IMR-90 (cell line): Measurements from ENCODE around the gene NOTCH2.

ENCODE experiments used
- BHLHE40 ChIP-seq: fragments of 150-350 bp; IDR thresholded peaks from 2 replicates; pipeline ENCODE4 v1.6.1; 2016; ENCODE audit warnings: mild to moderate bottlenecking, low read depth, low read length
- CEBPB ChIP-seq: IDR thresholded peaks from 2 replicates; pipeline ENCODE4 v1.6.1; 2012; ENCODE audit warnings: low read depth, low read length, improper control_type of control experiment
- CHD1 ChIP-seq: IDR thresholded peaks from 2 replicates; pipeline ENCODE4 v1.6.1; 2012; ENCODE audit warnings: low read depth, low read length, improper control_type of control experiment
- MAFK ChIP-seq: IDR thresholded peaks from 2 replicates; pipeline ENCODE4 v1.6.1; 2012; ENCODE audit warnings: low read depth, low read length, improper control_type of control experiment
- MXI1 ChIP-seq: IDR thresholded peaks from 2 replicates; pipeline ENCODE4 v1.6.1; 2012; ENCODE audit warnings: low read depth, mild to moderate bottlenecking, low read length, moderate library complexity, borderline replicate concordance
- POLR2A ChIP-seq: IDR thresholded peaks from 2 replicates; pipeline ENCODE4 v1.6.1; 2012; ENCODE audit warnings: mild to moderate bottlenecking, low read depth, low read length
- RAD21 ChIP-seq: IDR thresholded peaks from 2 replicates; pipeline ENCODE4 v1.6.1; 2012; ENCODE audit warnings: low read length, improper control_type of control experiment
- RCOR1 ChIP-seq: IDR thresholded peaks from 2 replicates; pipeline ENCODE4 v1.6.1; 2012; ENCODE audit warnings: mild to moderate bottlenecking, low read length, improper control_type of control experiment; ENCODE audit not compliant: insufficient replicate concordance
- RFX5 ChIP-seq: IDR thresholded peaks from 2 replicates; pipeline ENCODE4 v1.8.0; 2012; ENCODE audit warnings: low read depth, mild to moderate bottlenecking, low read length, moderate library complexity
- SMC3 ChIP-seq: fragments of 150-350 bp; IDR thresholded peaks from 2 replicates; pipeline ENCODE4 v1.6.1; 2016; ENCODE audit warnings: low read depth, mild to moderate bottlenecking, antibody characterized with exemption, low read length, moderate library complexity
- USF2 ChIP-seq: fragments of 150-350 bp; IDR thresholded peaks from 2 replicates; pipeline ENCODE4 v1.6.1; 2017; ENCODE audit warnings: mild to moderate bottlenecking, antibody characterized with exemption, low read length, low read depth
- TF ChIP-seq, protein P1 (sequence below): conservative IDR thresholded peaks from 2 replicates; pipeline ENCODE4 v1.5.1; 2012; ENCODE audit warnings: mild to moderate bottlenecking, low read depth, low read length, improper control_type of control experiment
- TF ChIP-seq, protein P2 (sequence below): fragments of 150-350 bp; IDR thresholded peaks from 2 replicates; pipeline ENCODE4 v1.6.1; 2016; ENCODE audit warnings: low read depth, mild to moderate bottlenecking, low read length, moderate library complexity, borderline replicate concordance

- TF ChIP-seq, protein P1, sequence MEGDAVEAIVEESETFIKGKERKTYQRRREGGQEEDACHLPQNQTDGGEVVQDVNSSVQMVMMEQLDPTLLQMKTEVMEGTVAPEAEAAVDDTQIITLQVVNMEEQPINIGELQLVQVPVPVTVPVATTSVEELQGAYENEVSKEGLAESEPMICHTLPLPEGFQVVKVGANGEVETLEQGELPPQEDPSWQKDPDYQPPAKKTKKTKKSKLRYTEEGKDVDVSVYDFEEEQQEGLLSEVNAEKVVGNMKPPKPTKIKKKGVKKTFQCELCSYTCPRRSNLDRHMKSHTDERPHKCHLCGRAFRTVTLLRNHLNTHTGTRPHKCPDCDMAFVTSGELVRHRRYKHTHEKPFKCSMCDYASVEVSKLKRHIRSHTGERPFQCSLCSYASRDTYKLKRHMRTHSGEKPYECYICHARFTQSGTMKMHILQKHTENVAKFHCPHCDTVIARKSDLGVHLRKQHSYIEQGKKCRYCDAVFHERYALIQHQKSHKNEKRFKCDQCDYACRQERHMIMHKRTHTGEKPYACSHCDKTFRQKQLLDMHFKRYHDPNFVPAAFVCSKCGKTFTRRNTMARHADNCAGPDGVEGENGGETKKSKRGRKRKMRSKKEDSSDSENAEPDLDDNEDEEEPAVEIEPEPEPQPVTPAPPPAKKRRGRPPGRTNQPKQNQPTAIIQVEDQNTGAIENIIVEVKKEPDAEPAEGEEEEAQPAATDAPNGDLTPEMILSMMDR: no peak
- TF ChIP-seq MXI1: no peak
- no peak for TF ChIP-seq POLR2A
- TF ChIP-seq, protein P2, sequence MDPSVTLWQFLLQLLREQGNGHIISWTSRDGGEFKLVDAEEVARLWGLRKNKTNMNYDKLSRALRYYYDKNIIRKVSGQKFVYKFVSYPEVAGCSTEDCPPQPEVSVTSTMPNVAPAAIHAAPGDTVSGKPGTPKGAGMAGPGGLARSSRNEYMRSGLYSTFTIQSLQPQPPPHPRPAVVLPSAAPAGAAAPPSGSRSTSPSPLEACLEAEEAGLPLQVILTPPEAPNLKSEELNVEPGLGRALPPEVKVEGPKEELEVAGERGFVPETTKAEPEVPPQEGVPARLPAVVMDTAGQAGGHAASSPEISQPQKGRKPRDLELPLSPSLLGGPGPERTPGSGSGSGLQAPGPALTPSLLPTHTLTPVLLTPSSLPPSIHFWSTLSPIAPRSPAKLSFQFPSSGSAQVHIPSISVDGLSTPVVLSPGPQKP: no peak
- TF ChIP-seq CHD1: no peak
- TF ChIP-seq CEBPB: no peak
- no peak for TF ChIP-seq USF2
- no peak for TF ChIP-seq RFX5
- TF ChIP-seq BHLHE40: no peak
- TF ChIP-seq RAD21: no peak
- TF ChIP-seq SMC3: no peak
- no peak for TF ChIP-seq RCOR1
- no peak for TF ChIP-seq MAFK
These were observed 155.4 kb downstream of the NOTCH2 start for GRCh38 chr1:119914071-119914470.
